GM18508 (cell line): ENCODE data around the gene C1orf232.

Experiments
- ATAC-seq: cut with Tn5 transposase; IDR thresholded peaks from one replicate; pipeline ENCODE4 v1.9.1; 2021; ENCODE audit warnings: moderate number of reproducible peaks; ENCODE audit not compliant: insufficient read depth, unreplicated experiment

Gene C1orf232

DNA sequence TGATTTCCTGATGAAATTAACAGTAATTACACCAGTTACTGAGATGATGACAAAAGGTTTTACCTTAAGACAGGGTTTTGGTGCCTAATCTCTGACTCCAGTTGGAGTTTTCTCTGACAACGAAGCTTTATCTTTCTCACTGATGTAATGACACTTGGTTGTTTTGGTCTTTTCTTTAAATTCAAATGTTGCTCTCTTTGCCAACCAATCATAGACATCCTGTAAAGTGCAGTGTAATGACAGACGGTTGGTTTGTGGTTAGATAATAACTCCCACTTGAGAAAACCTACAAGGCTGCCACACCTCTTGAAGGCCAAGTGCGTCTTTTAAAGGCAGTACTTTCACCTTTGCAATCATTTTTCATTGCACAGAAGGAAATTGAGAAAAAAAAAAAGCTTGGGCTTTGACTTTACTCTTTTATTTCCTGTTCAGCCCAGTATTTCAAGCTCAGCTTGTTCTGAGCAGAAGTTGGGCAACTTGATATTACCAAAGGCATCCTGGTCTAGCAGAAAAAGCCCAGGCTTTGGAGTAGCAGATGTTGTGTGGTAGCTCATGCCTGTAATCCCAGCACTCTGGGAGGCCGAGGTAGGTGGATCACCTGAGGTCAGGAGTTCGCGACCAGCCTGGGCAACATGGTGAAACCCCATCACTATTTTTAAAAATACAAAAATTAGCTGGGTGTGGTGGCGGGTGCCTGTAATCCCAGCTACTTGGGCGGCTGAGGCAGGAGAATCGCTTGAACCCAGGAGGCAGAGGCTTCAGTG is 42.3 kb downstream of the C1orf232 start:
- no peak for ATAC-seq

DNA sequence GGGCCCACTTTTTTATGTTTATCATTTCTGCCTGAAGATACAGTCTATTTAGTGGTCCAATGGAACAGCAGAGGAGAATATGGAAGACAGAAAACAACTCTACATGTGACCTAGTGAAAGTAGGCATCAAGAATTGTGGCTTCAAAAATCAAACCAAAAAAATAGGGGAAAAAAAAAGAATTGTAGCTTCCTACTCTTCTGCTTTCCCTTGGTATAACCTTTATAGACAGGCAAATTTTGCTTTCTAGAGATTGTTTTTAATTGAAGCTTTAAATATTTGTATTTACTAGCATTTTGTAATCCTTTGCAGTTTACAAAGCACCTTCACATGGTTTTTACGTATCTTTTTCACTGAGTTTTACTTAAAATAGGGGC is 42.8 kb downstream of the C1orf232 start:
- no peak for ATAC-seq

DNA sequence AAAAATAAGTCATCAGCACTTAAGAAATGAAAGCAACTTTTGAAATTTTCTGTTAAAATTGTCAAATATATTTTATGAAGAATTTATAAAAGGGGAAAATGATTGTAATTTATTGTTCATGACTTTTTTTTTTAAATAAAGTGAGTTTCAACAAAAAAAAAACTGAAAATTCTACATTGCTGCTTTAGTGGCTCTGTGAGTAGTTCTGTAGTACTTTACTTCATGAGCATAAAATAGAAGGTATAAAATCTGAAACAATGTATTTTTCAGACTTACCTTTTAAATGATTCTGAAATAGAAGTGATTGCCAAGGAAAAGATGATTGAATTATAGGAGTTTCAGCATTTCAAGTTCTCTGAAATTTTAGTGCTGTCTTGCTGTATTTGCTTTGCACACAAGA is 43.4 kb downstream of the C1orf232 start:
- ATAC-seq, result no peak

DNA sequence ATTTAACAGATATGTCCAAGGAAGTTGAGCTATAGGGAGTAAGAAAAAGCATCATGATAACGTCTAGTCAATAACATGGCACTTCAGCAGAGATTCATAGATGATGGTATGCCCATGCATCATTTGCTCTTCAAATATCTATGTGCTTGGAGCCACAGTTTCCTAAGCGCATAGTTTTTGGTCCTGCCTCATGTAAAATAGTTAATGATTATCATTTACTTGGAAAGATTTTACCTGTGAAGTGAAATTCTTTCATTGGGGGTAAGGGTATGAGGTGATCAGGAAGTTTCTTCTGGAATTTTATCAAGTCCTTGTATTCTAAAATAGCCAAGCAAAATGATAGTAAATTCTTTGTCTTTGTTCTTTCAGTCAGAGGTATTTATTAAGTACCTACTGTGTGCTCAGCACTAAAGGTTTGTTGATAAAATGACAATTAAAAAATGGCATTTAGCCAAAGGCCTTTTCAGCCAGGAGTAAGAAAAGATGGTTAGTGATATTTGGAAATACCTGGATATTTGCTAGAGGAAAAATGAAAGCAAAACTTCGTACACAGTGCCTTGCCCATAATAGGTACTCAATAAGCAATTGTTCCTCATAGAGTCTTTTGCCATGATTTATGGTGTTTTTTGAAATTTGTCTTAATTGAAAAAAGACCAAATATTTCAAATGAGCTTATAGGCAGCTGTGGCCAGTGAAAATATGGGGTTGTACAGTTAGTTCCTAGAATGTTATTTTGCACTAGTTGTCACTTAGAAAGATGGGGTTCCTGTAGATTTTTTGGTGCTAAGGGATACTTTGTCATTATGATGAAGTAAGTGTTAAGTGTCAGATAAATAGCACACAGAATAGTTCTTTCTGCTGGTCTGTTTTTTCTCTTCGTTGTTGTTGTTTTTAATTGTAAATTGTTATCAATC is 44.1 kb downstream of the C1orf232 start:
- ATAC-seq, result no peak

DNA sequence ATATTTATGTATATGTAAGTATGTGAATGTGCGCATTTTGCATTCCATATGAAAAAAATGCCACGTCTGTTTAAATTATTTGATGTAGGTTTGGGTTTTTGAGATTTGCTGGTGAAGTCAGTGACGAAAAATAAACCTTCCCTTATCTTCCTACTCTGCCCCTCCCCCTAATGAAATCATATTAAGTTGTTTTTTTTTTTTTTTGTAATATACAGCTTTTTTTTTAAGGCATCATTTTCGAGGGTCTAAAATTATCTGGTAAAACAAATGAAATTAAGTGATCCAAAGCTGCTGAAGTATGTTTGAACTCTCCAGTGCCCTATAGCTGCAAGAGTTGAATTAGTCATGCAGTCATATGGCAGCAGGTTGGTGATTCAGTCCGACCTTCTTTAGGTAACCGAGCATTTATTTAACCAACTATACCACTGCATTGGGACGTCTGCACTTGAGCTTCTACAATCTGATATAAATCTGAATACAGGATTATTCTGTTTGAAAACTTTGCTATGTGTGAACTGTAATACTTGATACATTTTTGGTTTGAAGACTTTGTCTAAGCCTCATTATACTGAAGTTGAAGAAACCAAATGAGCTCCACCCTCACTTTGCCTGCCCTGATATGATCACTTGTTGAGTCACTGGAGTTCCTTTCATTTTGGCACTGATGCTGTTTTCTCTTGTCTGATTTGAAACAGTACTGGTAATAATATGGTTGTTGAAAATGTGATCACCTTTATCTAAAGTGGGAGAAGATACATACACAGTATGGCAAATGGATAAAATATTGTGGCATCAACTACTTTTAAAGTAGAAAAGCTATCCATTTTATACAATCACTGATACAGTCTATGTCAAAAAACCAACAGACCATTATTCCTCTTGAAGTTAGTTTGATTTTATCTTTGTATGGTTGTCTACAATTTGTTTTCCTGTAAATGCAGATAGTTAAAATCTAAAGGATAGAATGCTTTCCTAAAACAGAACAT is 45.5 kb downstream of the C1orf232 start:
- ATAC-seq, result no peak

DNA sequence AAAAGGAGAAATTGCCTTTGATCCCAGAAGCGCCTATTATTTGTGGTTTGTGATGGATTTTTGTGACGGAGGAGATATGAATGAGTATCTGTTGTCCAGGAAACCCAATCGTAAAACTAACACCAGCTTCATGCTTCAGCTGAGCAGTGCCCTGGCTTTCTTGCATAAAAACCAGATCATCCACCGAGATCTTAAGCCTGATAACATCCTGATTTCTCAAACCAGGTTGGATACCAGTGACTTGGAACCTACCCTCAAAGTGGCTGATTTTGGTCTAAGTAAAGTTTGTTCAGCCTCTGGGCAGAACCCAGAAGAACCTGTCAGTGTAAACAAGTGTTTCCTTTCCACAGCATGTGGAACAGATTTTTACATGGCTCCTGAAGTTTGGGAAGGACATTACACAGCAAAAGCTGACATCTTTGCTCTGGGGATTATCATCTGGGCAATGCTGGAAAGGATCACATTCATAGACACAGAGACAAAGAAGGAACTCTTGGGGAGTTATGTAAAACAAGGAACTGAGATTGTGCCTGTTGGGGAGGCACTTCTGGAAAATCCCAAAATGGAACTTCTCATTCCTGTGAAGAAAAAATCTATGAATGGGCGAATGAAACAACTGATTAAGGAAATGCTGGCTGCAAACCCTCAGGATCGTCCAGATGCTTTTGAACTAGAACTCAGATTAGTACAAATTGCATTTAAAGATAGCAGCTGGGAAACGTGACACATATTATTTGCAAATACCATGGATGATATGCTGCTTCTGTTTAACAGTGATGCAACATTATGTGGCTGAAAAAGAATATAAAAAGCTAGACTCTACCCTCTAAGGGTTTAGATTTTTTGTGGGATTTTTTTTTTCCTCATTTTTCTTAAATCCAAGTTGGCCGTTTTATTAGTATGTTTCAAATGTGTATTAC is 46.6 kb downstream of the C1orf232 start:
- ATAC-seq, result no peak

DNA sequence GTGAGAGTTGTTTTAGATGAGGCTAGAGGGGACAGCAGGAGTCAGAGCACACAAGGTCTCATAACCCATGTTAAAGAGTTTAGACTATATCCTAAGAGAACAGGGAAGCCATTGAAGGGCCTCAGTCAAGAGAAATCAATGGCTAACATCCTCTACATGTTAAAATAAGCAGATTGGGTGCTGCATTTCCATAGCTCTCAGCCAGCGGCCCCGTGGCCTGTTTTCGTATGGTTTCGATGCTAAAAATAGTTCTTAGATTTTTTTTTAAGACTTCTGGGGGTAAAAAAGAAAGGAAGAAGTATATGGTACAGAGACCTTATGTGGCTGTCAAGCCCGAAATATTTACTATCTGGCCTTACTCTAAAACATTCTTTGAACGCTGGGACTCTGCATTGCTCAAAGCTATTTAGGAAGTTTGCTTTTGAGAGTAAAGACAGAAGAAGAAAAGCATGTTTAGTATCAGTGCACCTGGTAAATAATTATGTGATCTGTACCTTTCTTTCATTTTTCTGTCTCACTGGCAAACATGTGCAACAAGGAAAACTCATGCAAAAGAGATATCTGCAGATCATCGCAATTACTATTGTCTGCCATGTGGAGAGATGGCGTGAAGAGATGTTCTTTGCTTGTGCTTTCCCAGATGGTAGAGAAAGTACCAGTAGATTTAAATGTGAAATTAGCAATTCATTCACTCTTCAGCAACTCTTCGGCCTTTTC is 48.7 kb downstream of the C1orf232 start:
- ATAC-seq, result no peak

DNA sequence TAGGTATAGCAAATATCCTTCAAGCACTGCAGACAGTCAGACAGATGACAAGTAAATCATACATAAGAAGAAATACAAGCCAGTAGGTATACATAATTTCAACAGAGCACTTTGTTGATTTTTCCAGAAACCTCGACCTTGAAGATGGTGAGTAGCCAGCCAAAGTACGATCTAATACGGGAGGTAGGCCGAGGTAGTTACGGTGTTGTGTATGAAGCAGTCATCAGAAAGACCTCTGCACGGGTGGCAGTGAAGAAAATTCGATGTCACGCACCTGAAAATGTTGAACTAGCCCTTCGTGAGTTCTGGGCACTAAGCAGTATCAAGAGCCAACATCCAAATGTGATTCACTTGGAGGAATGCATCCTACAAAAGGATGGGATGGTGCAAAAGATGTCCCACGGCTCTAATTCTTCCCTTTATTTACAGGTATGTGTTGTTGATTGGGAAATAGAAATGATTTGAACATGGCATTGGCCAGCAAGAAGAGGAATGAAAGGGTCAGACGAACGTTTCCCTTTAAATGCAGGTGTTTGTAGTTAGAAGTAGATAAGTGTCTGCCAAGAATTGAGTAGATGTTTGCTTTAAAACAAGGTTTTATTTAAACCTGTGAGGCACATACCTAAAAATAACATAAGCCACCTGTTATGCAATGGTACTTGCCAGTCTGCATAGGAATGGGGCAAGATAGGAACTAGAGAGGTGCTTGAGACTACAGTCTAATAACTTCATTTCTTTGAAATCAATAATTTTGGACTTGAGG is 54.4 kb downstream of the C1orf232 start:
- no peak for ATAC-seq
